ENCODE data around the gene MYH8.

- TF ChIP-seq CTCF (IDR thresholded peaks at IDR 0.05; ENCODE audit: poor library complexity, severe bottlenecking) (no peak), EP300 (conservative IDR thresholded peaks at IDR 0.05; ENCODE audit: poor library complexity, severe bottlenecking) (no peak), EZH2 (IDR thresholded peaks at IDR 0.05; ENCODE audit: borderline replicate concordance, insufficient read depth, low read length, poor library complexity, severe bottlenecking) (no peak), TAF1 (IDR thresholded peaks at IDR 0.05; ENCODE audit: low read depth) (no peak), SMC3 (conservative IDR thresholded peaks at IDR 0.05; ENCODE audit: poor library complexity) (no peak), RAD21 (conservative IDR thresholded peaks at IDR 0.05) (no peak), POLR2AphosphoS5 (IDR thresholded peaks at IDR 0.05) (no peak), MXI1 (conservative IDR thresholded peaks at IDR 0.05; ENCODE audit: poor library complexity, severe bottlenecking) (no peak)
Observed at GRCh38 chr17:10357768-10358167, 64.0 kb downstream of the MYH8 start.

Measured in neural cell (in vitro differentiated cells).